IPS DF 6.9 (cell line): ENCODE results near the gene MACROD2.

Experiments used
- DNase-seq: peaks from one replicate; pipeline ENCODE4 v3.0.0-alpha.2; 2013; ENCODE audit warnings: low read depth, low spot score
- H3K27ac ChIP-seq: one replicate; pipeline ENCODE4 v1.5.1; 2013; ENCODE audit warnings: low read length, control low read depth
- H3K27me3 ChIP-seq: 2 replicates; pipeline ENCODE4 v1.6.1; 2013; ENCODE audit warnings: mild to moderate bottlenecking, low read length; ENCODE audit not compliant: control insufficient read depth, insufficient read depth
- H3K36me3 ChIP-seq: 2 replicates; pipeline ENCODE4 v1.6.1; 2013; ENCODE audit warnings: low read length; ENCODE audit not compliant: control insufficient read depth, insufficient read depth
- H3K4me1 ChIP-seq: 2 replicates; pipeline ENCODE4 v1.6.1; 2013; ENCODE audit warnings: low read length; ENCODE audit not compliant: control insufficient read depth, insufficient read depth
- H3K4me3 ChIP-seq: 2 replicates; pipeline ENCODE4 v1.5.1; 2013; ENCODE audit warnings: mild to moderate bottlenecking, low read length
- H3K9me3 ChIP-seq: 2 replicates; pipeline ENCODE4 v1.6.1; 2013; ENCODE audit warnings: low read length, inconsistent platforms; ENCODE audit not compliant: control insufficient read depth, insufficient read depth
- WGBS: extraction: QIAGEN DNeasy Blood & Tissue Kit; methylation state at CpG from one replicate; pipeline ENCODE4 v1.1.7; 2013; ENCODE audit warnings: mixed read lengths, missing lambda C conversion rate; ENCODE audit not compliant: insufficient read length, insufficient coverage; 5-methylcytosine and 5-hydroxymethylcytosine counted together

The MACROD2 gene

GRCh38 chr20:15923030-15923776, 1927.9 kb downstream of the MACROD2 start:
- no peak for DNase-seq
- H3K36me3 ChIP-seq: no peaks in the 10 kb centered on the region
- H3K27me3 ChIP-seq: no peaks in the 10 kb centered on the region
- no peaks in the 10 kb centered on the region for H3K9me3 ChIP-seq
- H3K4me1 ChIP-seq: no peaks in the 10 kb centered on the region
- H3K4me3 ChIP-seq: no peak overlapping the region
- no CpG with 5 or more reads among the region's 8 CpGs for WGBS
- no peak overlapping the region for H3K27ac ChIP-seq

DNA sequence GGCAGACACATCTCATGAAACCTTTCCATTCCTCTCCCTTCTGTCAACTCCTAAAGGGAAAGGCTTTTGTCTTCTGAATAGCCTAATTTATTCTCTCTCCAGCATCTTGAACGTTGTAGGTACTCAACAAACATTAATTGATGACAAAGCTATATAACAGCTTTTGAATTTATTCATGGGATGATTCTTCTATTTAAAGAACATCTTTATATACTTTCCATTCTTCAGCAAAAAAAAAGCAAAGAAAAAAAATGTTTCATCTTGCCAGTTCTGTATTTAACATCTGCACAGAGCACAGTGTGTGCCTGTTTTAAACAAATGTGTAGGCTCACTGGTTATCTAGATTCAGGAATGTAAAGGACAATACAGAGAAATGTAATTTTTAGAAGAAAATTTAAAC, 1929.2 kb downstream of the MACROD2 start:
- no peak overlapping the region for H3K4me3 ChIP-seq
- no CpG with 5 or more reads among the region's 1 CpG for WGBS
- H3K4me1 ChIP-seq: no peaks in the 10 kb centered on the region
- DNase-seq: no peak
- no peaks in the 10 kb centered on the region for H3K27me3 ChIP-seq
- H3K27ac ChIP-seq: no peak overlapping the region
- H3K9me3 ChIP-seq: no peaks in the 10 kb centered on the region
- H3K36me3 ChIP-seq: no peaks in the 10 kb centered on the region

GRCh38 chr20:15925376-15925775, 1930.1 kb downstream of the MACROD2 start:
- DNase-seq: no peak
- Histone ChIP-seq H3K9me3 (no peaks in the 10 kb centered on the region), H3K36me3 (no peaks in the 10 kb centered on the region), H3K4me1 (no peaks in the 10 kb centered on the region), H3K27me3 (no peaks in the 10 kb centered on the region), H3K27ac (no peak overlapping the region), H3K4me3 (no peak overlapping the region)
- WGBS: no CpG with 5 or more reads among the region's 8 CpGs

GRCh38 chr20:15927893-15928650, 1932.8 kb downstream of the MACROD2 start:
- H3K9me3 ChIP-seq: no peaks in the 10 kb centered on the region
- H3K36me3 ChIP-seq: no peaks in the 10 kb centered on the region
- no peaks in the 10 kb centered on the region for H3K4me1 ChIP-seq
- WGBS: no CpG with 5 or more reads among the region's 3 CpGs
- H3K4me3 ChIP-seq: no peak overlapping the region
- no peak overlapping the region for H3K27ac ChIP-seq
- DNase-seq: no peak
- H3K27me3 ChIP-seq: no peaks in the 10 kb centered on the region

- Histone ChIP-seq H3K27me3 (no peaks in the 10 kb centered on the region), H3K27ac (no peak overlapping the region), H3K36me3 (no peaks in the 10 kb centered on the region), H3K4me3 (no peak overlapping the region), H3K4me1 (no peaks in the 10 kb centered on the region), H3K9me3 (no peaks in the 10 kb centered on the region)
- no peak for DNase-seq
Observed at GRCh38 chr20:15928946-15929345, 1933.6 kb downstream of the MACROD2 start.

DNA sequence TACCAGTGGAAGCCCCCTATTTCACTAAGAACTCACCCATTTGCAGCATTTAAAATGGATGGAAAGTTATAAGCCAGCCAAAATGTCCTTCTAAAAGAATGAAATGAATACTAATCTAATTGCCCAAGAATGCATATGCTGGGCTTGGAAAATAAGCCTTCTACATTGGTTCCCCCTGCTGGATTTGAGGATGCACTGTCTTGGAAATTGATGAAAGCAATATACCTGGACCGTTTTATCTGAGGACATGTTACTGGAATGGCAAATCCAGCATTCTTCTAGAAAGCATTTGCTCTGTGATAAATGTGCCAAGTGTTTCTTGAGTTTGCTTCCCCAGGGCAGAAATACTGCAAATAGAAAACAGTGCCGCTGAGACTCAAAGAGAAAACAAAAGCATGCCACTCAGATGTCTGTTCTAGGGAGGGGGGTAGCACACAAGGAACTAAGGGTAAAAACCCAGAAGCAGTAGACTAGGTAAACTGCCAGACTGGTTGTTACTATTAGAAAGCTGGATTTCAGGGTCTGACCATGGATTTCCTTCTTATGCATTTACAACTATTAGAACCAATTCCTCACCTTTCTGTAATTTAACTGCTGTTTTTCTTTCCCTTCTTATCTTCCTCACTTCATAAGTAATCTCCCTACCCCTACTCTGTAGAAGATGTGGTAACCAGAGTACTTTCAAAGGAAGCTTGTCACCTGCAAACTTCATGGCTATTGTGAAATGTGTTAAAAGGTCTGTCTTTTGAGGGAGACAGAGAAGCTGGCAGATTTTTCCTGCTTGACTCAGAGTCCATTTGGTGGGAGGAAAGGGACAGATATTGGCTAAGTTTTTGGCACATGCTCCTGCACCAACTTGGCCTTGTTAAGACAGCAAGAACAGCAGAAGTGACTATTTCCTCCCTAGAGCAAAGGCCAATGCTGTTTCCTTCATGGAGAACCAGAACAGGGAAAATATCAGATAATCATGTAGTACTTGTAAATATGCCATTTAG, 1935.3 kb downstream of the MACROD2 start:
- DNase-seq: no peak
- Histone ChIP-seq H3K36me3 (no peaks in the 10 kb centered on the region), H3K4me3 (no peak overlapping the region), H3K27ac (no peak overlapping the region), H3K27me3 (no peaks in the 10 kb centered on the region), H3K4me1 (no peaks in the 10 kb centered on the region), H3K9me3 (no peaks in the 10 kb centered on the region)
- WGBS: no CpG with 5 or more reads among the region's 2 CpGs

DNA sequence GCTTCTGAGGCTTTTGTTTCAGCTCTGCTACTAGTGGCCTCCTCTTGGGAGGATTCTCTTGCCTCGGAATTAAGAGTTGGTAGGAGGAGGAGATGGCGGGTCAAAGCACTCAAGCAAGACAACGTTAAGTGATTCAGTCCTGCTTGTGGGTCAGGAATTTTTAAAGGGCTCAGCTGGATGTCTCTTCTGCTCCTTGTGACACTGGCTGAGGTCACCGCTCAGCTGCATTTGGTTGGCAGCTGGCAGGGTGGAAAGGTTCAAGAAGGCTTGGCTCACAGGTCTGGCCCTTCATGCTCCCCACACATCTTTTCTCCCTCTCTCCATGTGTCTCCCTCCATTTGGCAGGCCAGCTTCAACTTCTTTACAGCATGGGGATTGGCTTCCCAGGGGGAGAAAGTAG, 1936.6 kb downstream of the MACROD2 start:
- no peaks in the 10 kb centered on the region for H3K4me1 ChIP-seq
- WGBS: no CpG with 5 or more reads among the region's 4 CpGs

GRCh38 chr20:15937179-15937578, 1941.9 kb downstream of the MACROD2 start:
- H3K27ac ChIP-seq: no peak overlapping the region
- H3K36me3 ChIP-seq: no peaks in the 10 kb centered on the region
- H3K4me3 ChIP-seq: no peak overlapping the region
- no peaks in the 10 kb centered on the region for H3K4me1 ChIP-seq
- no CpG with 5 or more reads among the region's 3 CpGs for WGBS
- H3K27me3 ChIP-seq: no peaks in the 10 kb centered on the region
- H3K9me3 ChIP-seq: no peaks in the 10 kb centered on the region
- no peak for DNase-seq

More for the DNA sequence above, 1936.6 kb downstream of the MACROD2 start:
- Histone ChIP-seq H3K9me3 (no peaks in the 10 kb centered on the region), H3K27me3 (no peaks in the 10 kb centered on the region), H3K27ac (no peak overlapping the region), H3K4me3 (no peak overlapping the region), H3K36me3 (no peaks in the 10 kb centered on the region)
- DNase-seq: no peak

DNA sequence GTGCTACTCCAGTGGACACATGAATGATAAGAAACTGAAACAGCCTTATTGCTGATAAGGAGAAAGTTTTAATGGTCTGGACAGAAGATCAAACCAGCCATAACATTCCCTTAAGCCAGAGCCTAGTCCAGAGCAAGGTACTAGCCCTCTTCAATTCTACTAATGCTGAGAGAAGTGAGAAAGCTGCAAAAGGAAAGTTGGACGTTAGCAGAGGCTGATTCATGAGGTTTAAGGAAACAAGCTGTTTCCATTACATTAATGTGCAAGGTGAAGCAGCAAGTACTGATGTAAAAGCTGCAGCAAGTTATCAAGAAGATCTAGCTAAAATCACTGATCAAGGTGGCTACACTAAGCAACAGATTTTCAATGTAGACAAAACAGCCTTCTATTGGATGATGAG, 1943.5 kb downstream of the MACROD2 start:
- Histone ChIP-seq H3K4me3 (no peak overlapping the region), H3K4me1 (no peaks in the 10 kb centered on the region), H3K36me3 (no peaks in the 10 kb centered on the region), H3K27me3 (no peaks in the 10 kb centered on the region), H3K27ac (no peak overlapping the region), H3K9me3 (no peaks in the 10 kb centered on the region)
- WGBS: no CpG with 5 or more reads among the region's 1 CpG
- no peak for DNase-seq

DNA sequence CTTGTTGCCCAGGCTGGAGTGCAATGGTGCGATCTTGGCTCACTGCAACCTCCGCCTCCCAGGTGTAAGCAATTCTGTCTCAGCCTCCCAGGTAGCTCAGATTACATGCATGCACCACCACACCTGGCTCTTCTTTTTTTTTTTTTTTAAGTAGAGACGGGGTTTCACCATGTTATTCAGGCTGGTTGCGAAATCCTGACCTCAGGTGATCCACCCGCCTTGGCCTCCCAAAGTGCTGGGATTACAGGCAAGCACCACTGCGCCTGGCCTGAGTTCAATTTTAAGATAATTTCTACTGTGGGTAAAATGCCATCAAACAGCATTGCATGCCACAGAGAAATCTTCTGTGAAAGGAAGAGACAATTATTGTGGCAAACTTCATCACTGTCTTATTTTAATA, 1944.8 kb downstream of the MACROD2 start:
- H3K9me3 ChIP-seq: no peaks in the 10 kb centered on the region
- no peak overlapping the region for H3K27ac ChIP-seq
- no peak overlapping the region for H3K4me3 ChIP-seq
- WGBS: no CpG with 5 or more reads among the region's 6 CpGs
- no peaks in the 10 kb centered on the region for H3K36me3 ChIP-seq
- no peaks in the 10 kb centered on the region for H3K4me1 ChIP-seq
- DNase-seq: no peak
- H3K27me3 ChIP-seq: no peaks in the 10 kb centered on the region
